Amniotic epithelial cell (primary cell): ENCODE results near the gene SLBP.
A peak's percentile ranks its signal among the peaks of the same experiment; 100 is the strongest.

Experiments
- DNase-seq: peaks from one replicate; pipeline ENCODE4 v3.0.0-alpha.2; 2010; ENCODE audit warnings: low read depth

The SLBP gene

GRCh38 chr4:1749370-1749769 is 37.3 kb upstream of the SLBP start:
- DNase-seq, result no peak

- DNase-seq, result peak; percentile 53
These were observed 36.4 kb upstream of the SLBP start for GRCh38 chr4:1748465-1748995.

GRCh38 chr4:1747603-1747967 is 35.5 kb upstream of the SLBP start:
- DNase-seq, result no peak

- DNase-seq, result no peak
These were observed 34.9 kb upstream of the SLBP start for GRCh38 chr4:1746919-1747602.

GRCh38 chr4:1746265-1746691 is 34.2 kb upstream of the SLBP start:
- DNase-seq, result peak; percentile 48

- no peak for DNase-seq
These were observed 33.6 kb upstream of the SLBP start for GRCh38 chr4:1745697-1746096.

- no peak for DNase-seq
These were observed 33.0 kb upstream of the SLBP start for GRCh38 chr4:1745165-1745564.

- DNase-seq, result no peak
These were observed 32.4 kb upstream of the SLBP start for GRCh38 chr4:1744552-1744951.

- DNase-seq, result no peak
These were observed 31.9 kb upstream of the SLBP start for GRCh38 chr4:1743975-1744374.

GRCh38 chr4:1743551-1743950 is 31.4 kb upstream of the SLBP start:
- DNase-seq, result no peak

GRCh38 chr4:1741208-1741607 is 29.1 kb upstream of the SLBP start:
- DNase-seq, result no peak

- no peak for DNase-seq
These were observed 28.0 kb upstream of the SLBP start for GRCh38 chr4:1740021-1740545.

GRCh38 chr4:1739358-1739757 is 27.2 kb upstream of the SLBP start:
- DNase-seq, result no peak

- no peak for DNase-seq
These were observed 26.3 kb upstream of the SLBP start for GRCh38 chr4:1738410-1738809.

- DNase-seq, result no peak
These were observed 25.5 kb upstream of the SLBP start for GRCh38 chr4:1737666-1738065.

GRCh38 chr4:1736812-1737211 is 24.7 kb upstream of the SLBP start:
- no peak for DNase-seq

GRCh38 chr4:1735215-1735614 is 23.1 kb upstream of the SLBP start:
- DNase-seq, result no peak

GRCh38 chr4:1732911-1733310 is 20.8 kb upstream of the SLBP start:
- DNase-seq, result no peak

GRCh38 chr4:1731180-1731579 is 19.1 kb upstream of the SLBP start:
- DNase-seq, result no peak

GRCh38 chr4:1730532-1731135 is 18.5 kb upstream of the SLBP start:
- no peak for DNase-seq

GRCh38 chr4:1728061-1728980 is 16.2 kb upstream of the SLBP start:
- DNase-seq, result no peak
